CD4-positive, CD25-positive, alpha-beta regulatory T cell (primary cell): Measurements from ENCODE around the gene NBPF10. TPM values are rescaled to one million over a fixed set of nuclear protein-coding genes. Genes with fewer than 3 reads are reported as not detected.
A peak's percentile ranks its signal among the peaks of the same experiment; 100 is the strongest.
"Not testable (repeated sequence)": the region's sequence is repeated elsewhere in the genome, so short reads cannot be mapped to it uniquely, and the experiment has no call there.

Source experiments
- ATAC-seq, 2 donors: fragments of 150-1000 bp; cut with Tn5 transposase; one replicate each; pipeline ENCODE4 v1.10.0; 2021; ENCODE audit warnings: low read depth in 2 of 2, moderate number of reproducible peaks in 2 of 2, moderate library complexity in 1 of 2
- DNase-seq, 3 donors: peaks; one replicate each; pipeline versions ENCODE4 v3.0.0 to v3.0.0-alpha.2; 2012 to 2022; ENCODE audit warnings: mixed read lengths in 1 of 3
- H3K27ac ChIP-seq: one replicate; pipeline ENCODE4 v1.7.0; 2013; ENCODE audit warnings: mild to moderate bottlenecking, low read length; ENCODE audit not compliant: insufficient read depth, poor library complexity, severe bottlenecking
- H3K27me3 ChIP-seq: one replicate; pipeline ENCODE4 v1.7.0; 2013; ENCODE audit warnings: low read length; ENCODE audit not compliant: control insufficient read depth, insufficient read depth
- H3K36me3 ChIP-seq: one replicate; pipeline ENCODE4 v1.7.0; 2013; ENCODE audit warnings: mild to moderate bottlenecking, low read length, moderate library complexity; ENCODE audit not compliant: control insufficient read depth, insufficient read depth
- H3K4me1 ChIP-seq: 2 replicates; pipeline ENCODE4 v1.7.0; 2013; ENCODE audit warnings: mild to moderate bottlenecking, low read length; ENCODE audit not compliant: insufficient read depth, control insufficient read depth, poor library complexity, severe bottlenecking
- H3K4me3 ChIP-seq: one replicate; pipeline ENCODE4 v1.7.0; 2013; ENCODE audit warnings: low read depth, mild to moderate bottlenecking, low read length, moderate library complexity
- H3K9me3 ChIP-seq, 2 experiments: 1 replicate in 1 of 2; 2 replicates in 1 of 2; pipeline ENCODE4 v1.7.0; 2013; ENCODE audit warnings: low read length in 2 of 2, mild to moderate bottlenecking in 1 of 2, moderate library complexity in 1 of 2; ENCODE audit not compliant: control insufficient read depth in 2 of 2
- H3K27ac Mint-ChIP-seq, 3 donors: one replicate each; pipeline ENCODE4 v1.8.0; 2020 to 2022; ENCODE audit warnings: mild to moderate bottlenecking in 3 of 3, mixed read lengths in 3 of 3, moderate library complexity in 2 of 3
- H3K27me3 Mint-ChIP-seq: one replicate; pipeline ENCODE4 v1.8.0; 2022; ENCODE audit warnings: mild to moderate bottlenecking, mixed read lengths
- H3K36me3 Mint-ChIP-seq: one replicate; pipeline ENCODE4 v1.8.0; 2020; ENCODE audit warnings: mixed read lengths
- H3K4me1 Mint-ChIP-seq, 4 donors: one replicate each; pipeline ENCODE4 v1.8.0; 2020 to 2022; ENCODE audit warnings: mixed read lengths in 4 of 4, mild to moderate bottlenecking in 1 of 4
- H3K4me3 Mint-ChIP-seq, 4 donors: one replicate each; pipeline ENCODE4 v1.8.0; 2020 to 2022; ENCODE audit warnings: mild to moderate bottlenecking in 4 of 4, mixed read lengths in 4 of 4, moderate library complexity in 3 of 4
- H3K9me3 Mint-ChIP-seq, 7 donors: one replicate each; pipeline ENCODE4 v1.8.0; 2020 to 2022; ENCODE audit warnings: mixed read lengths in 7 of 7, mild to moderate bottlenecking in 3 of 7, moderate library complexity in 2 of 7
- polyA plus RNA-seq, 4 donors: library from polyadenylated mRNA; unstranded; fragments of 300-500 nt; fragmentation: Illumina TruSeq; gene quantifications; one replicate each; pipeline ENCODE4 v1.2.3, GENCODE V29; 2021
- total RNA-seq: library from RNA; stranded (reverse); gene quantifications from one replicate; pipeline ENCODE4 v1.2.3, GENCODE V29; 2022

The NBPF10 gene, protein sequence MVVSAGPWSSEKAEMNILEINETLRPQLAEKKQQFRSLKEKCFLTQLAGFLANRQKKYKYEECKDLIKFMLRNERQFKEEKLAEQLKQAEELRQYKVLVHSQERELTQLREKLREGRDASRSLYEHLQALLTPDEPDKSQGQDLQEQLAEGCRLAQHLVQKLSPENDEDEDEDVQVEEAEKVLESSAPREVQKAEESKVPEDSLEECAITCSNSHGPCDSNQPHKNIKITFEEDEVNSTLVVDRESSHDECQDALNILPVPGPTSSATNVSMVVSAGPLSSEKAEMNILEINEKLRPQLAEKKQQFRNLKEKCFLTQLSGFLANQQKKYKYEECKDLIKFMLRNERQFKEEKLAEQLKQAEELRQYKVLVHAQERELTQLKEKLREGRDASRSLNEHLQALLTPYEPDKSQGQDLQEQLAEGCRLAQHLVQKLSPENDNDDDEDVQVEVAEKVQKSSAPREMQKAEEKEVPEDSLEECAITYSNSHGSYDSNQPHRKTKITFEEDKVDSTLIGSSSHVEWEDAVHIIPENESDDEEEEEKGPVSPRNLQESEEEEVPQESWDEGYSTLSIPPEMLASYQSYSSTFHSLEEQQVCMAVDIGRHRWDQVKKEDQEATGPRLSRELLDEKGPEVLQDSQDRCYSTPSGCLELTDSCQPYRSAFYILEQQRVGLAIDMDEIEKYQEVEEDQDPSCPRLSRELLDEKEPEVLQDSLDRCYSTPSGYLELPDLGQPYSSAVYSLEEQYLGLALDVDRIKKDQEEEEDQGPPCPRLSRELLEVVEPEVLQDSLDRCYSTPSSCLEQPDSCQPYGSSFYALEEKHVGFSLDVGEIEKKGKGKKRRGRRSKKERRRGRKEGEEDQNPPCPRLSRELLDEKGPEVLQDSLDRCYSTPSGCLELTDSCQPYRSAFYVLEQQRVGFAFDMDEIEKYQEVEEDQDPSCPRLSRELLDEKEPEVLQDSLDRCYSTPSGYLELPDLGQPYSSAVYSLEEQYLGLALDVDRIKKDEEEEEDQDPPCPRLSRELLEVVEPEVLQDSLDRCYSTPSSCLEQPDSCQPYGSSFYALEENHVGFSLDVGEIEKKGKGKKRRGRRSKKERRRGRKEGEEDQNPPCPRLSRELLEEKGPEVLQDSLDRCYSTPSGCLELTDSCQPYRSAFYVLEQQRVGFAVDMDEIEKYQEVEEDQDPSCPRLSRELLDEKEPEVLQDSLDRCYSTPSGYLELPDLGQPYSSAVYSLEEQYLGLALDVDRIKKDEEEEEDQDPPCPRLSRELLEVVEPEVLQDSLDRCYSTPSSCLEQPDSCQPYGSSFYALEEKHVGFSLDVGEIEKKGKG (N-terminal part only)
- total RNA-seq (4.4 TPM), polyA plus RNA-seq (under 1 TPM; 0.02 to 0.10 (median 0.05) TPM)

GRCh38 chr1:146144465-146144864, at the start of gene NBPF10:
NBPF10 (minus strand) TSS chr1:146144804; CDS start chr1:146144769, 35 bp downstream.
- not testable (repeated sequence) for ATAC-seq, H3K27me3 ChIP-seq, H3K36me3 ChIP-seq, H3K4me3 Mint-ChIP-seq, H3K27ac ChIP-seq, H3K4me3 ChIP-seq, H3K4me1 ChIP-seq, H3K36me3 Mint-ChIP-seq, H3K27me3 Mint-ChIP-seq, H3K9me3 ChIP-seq, H3K4me1 Mint-ChIP-seq, H3K9me3 Mint-ChIP-seq
- H3K27ac Mint-ChIP-seq: peak within 1 kb of the TSS in 1 of 3 donors; percentile 38
- peak in 1 of 3 donors; percentile 6 for DNase-seq

DNA sequence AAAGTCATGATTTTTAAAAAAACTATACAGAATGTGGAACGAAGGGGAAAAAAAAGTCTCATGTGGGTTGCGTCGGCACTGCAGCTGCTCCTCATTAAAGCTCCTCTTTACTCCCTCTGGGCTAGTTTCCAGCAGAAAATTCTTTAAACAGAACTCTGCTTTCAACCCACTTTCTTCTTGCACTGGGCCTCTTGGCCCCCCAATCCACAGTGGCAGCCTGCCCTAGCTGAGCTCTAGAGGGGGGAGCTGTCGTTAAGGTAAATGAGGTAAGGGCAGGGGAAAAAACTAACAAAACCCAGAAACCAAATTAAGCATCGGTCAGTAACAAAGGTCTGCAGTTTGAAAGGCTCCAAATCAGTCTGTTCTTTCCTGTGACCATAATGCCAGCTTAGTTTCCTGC, 29.9 kb upstream of the NBPF10 start:
- not testable (repeated sequence) for DNase-seq, H3K36me3 ChIP-seq, H3K4me1 Mint-ChIP-seq, H3K9me3 Mint-ChIP-seq, H3K27ac Mint-ChIP-seq, H3K27me3 ChIP-seq, H3K4me3 Mint-ChIP-seq, H3K27me3 Mint-ChIP-seq, H3K36me3 Mint-ChIP-seq, H3K4me3 ChIP-seq, H3K4me1 ChIP-seq, ATAC-seq, H3K9me3 ChIP-seq, H3K27ac ChIP-seq

DNA sequence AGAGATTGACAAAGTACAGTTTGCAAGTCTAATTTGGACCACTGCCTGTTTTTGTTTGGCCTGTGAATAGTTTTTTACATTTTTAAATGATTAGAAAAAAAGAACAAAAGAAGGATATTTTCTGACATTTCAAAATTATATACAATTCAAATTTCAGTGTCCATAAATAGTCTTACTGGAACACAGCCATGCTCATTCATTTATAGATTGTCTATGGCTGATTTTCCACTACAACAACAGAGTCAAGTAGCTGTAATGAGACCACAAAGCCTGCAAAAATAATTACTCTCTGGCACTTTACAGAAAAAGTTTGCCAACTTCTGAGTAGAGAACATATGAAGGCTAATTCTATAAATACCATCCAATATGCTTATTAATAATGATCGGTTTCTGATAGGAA, 23.1 kb upstream of the NBPF10 start:
- not testable (repeated sequence) for ATAC-seq, DNase-seq, H3K4me3 ChIP-seq, H3K9me3 Mint-ChIP-seq, H3K4me1 ChIP-seq, H3K36me3 ChIP-seq, H3K27ac Mint-ChIP-seq, H3K9me3 ChIP-seq, H3K27me3 ChIP-seq, H3K27ac ChIP-seq, H3K36me3 Mint-ChIP-seq, H3K4me3 Mint-ChIP-seq, H3K27me3 Mint-ChIP-seq, H3K4me1 Mint-ChIP-seq

DNA sequence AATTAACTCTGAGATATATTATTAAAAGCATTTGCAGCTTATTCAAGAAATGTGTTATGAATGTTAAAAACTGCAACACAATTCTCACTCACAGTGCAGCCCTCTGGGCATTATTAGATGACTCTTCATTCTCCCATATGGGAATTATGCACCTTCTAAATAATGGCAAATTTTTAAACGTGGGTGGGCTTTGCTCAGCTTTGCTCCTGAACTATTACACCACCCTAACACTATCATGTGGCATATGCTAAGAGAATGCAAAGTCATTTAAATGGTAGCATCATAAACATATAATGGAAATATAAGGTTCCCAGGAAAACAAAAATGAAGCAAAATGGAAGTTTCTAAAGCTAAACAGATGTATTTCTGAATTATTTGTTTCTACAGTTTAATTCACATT, 22.7 kb upstream of the NBPF10 start:
- H3K4me1 Mint-ChIP-seq, H3K4me3 Mint-ChIP-seq, ATAC-seq, DNase-seq, H3K27me3 ChIP-seq, H3K4me1 ChIP-seq, H3K9me3 ChIP-seq, H3K4me3 ChIP-seq, H3K36me3 Mint-ChIP-seq, H3K27ac Mint-ChIP-seq, H3K27ac ChIP-seq, H3K27me3 Mint-ChIP-seq, H3K36me3 ChIP-seq, H3K9me3 Mint-ChIP-seq: not testable (repeated sequence)

Other genes starting within 250 kb of the NBPF10 start
- gene ITGA10, start 234.8 kb downstream of the NBPF10 start, total RNA-seq: 1.1 TPM
- under 1 TPM in 2 of 4 donors, not detected in 2; 0.21 to 0.23 TPM for gene ITGA10, start 234.8 kb downstream of the NBPF10 start, polyA plus RNA-seq
- 14.2 TPM for gene PEX11B, start 226.1 kb downstream of the NBPF10 start, total RNA-seq
- gene PEX11B, start 226.1 kb downstream of the NBPF10 start, polyA plus RNA-seq: 10 to 100 TPM; 50.4 to 71.8 (median 64.5) TPM
- gene RBM8A, start 217.3 kb downstream of the NBPF10 start, total RNA-seq: 143 TPM
- 100 to 1,000 TPM; 143 to 176 (median 154) TPM for gene RBM8A, start 217.3 kb downstream of the NBPF10 start, polyA plus RNA-seq
- 36.2 TPM for gene LIX1L, start 186.8 kb downstream of the NBPF10 start, total RNA-seq
- gene LIX1L, start 186.8 kb downstream of the NBPF10 start, polyA plus RNA-seq: 10 to 100 TPM; 21.7 to 26.9 (median 25.9) TPM
- gene ANKRD34A, start 180.2 kb downstream of the NBPF10 start, total RNA-seq: 1.6 TPM
- gene ANKRD34A, start 180.2 kb downstream of the NBPF10 start, polyA plus RNA-seq: under 1 TPM; 0.07 to 0.45 (median 0.31) TPM
- gene POLR3GL, start 180.1 kb downstream of the NBPF10 start, total RNA-seq: 30.8 TPM
- gene POLR3GL, start 180.1 kb downstream of the NBPF10 start, polyA plus RNA-seq: 100 to 1,000 TPM; 103 to 129 (median 109) TPM
- 1,496 TPM for gene TXNIP, start 148.2 kb downstream of the NBPF10 start, total RNA-seq
- 1,000 to 10,000 TPM; 2,637 to 4,955 (median 3,590) TPM for gene TXNIP, start 148.2 kb downstream of the NBPF10 start, polyA plus RNA-seq
- gene HJV, start 123.1 kb downstream of the NBPF10 start, total RNA-seq: not detected
- not detected for gene HJV, start 123.1 kb downstream of the NBPF10 start, polyA plus RNA-seq
- 39.3 TPM for gene NOTCH2NLA, start 84.2 kb upstream of the NBPF10 start, total RNA-seq
- 10 to 100 TPM in 3 of 4 donors, 1 to 10 TPM in 1; 9.7 to 22.5 (median 20.3) TPM for gene NOTCH2NLA, start 84.2 kb upstream of the NBPF10 start, polyA plus RNA-seq